ENCODE results near the gene PRDM2.

PRDM2 gene

GRCh38 chr1:13792419-13792818 lies 92.4 kb downstream of the PRDM2 start:
- Histone ChIP-seq H3K27me3 (no peaks in the 10 kb centered on the region), H3K4me3 (no peak overlapping the region), H4K20me1 (peaks cover 100% of the 10 kb centered on the region), H3K9me3 (no peaks in the 10 kb centered on the region), H3K9ac (no peak overlapping the region), H3K4me2 (no peak overlapping the region), H3K27ac (no peak overlapping the region), H3K36me3 (peaks cover 89% of the 10 kb centered on the region), H3K4me1 (peaks cover 18% of the 10 kb centered on the region)
- no peak for TF ChIP-seq Cebpa-rat (IDR thresholded peaks at IDR 0.05)

- peaks cover 100% of the 10 kb centered on the region for H4K20me1 ChIP-seq
- H3K27ac ChIP-seq = no peak overlapping the region
- H3K36me3 ChIP-seq = peaks cover 82% of the 10 kb centered on the region
- H3K9me3 ChIP-seq = no peaks in the 10 kb centered on the region
- no peak overlapping the region for H3K4me2 ChIP-seq
- TF ChIP-seq Cebpa-rat (IDR thresholded peaks at IDR 0.05) = no peak
- peaks cover 15% of the 10 kb centered on the region for H3K4me1 ChIP-seq
- H3K9ac ChIP-seq = no peak overlapping the region
- no peak overlapping the region for H3K4me3 ChIP-seq
- H3K27me3 ChIP-seq = no peaks in the 10 kb centered on the region
Observed at GRCh38 chr1:13793088-13793730, 93.2 kb downstream of the PRDM2 start.

DNA sequence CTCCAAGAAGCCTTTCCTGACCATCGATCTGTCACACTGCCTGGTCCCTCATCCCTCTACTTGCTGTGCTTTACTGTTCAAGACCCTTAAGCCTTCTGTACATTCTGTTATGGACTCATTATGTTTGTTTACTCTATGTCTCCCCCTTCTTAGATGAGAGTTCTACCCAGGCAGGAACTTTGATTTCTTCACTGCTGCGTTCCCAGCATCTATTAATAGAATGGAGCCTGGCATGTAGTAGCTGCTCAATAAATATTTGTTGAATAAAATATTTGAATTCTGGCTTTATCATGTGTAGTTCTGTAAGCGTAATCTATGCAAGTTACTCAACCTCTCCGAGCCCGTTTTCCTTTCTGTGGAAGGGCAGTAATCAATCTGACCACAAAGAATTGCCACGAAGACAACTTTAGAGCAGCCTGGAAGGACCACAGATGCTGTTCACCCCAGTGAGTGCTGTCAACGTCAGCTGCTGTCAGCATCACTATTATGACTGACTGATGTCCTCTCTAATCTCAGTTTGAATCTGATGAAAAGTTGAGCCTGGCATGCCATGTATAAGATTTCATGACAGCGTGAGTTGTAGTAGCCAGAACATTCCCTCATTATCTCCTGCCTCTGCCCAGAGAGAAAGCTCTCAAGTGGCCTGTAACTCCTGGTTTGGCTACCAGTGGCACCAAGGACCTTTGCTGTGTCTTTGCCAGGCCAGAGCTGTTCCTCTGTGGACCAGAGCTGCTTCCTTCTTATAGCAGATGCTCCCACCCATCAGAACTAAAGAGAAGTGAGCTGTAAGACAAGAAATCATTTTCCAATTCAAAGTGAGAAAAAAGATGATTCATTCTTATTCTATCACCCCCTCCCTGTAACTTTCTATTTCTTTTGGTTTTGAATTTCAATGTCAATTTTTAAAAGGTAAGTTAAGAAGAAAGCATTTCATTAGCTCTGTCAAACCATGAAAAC lies 94.5 kb downstream of the PRDM2 start:
- Histone ChIP-seq H3K4me3 (no peak overlapping the region), H3K27ac (no peak overlapping the region), H3K4me1 (peaks cover 15% of the 10 kb centered on the region), H3K27me3 (no peaks in the 10 kb centered on the region), H3K9ac (no peak overlapping the region), H3K9me3 (no peaks in the 10 kb centered on the region), H3K36me3 (peaks cover 81% of the 10 kb centered on the region), H3K4me2 (no peak overlapping the region), H4K20me1 (peaks cover 100% of the 10 kb centered on the region)
- no peak for TF ChIP-seq Cebpa-rat (IDR thresholded peaks at IDR 0.05)

- TF ChIP-seq Cebpa-rat (IDR thresholded peaks at IDR 0.05) = no peak
- Histone ChIP-seq H3K27me3 (no peaks in the 10 kb centered on the region), H3K27ac (no peak overlapping the region), H3K4me1 (peaks cover 32% of the 10 kb centered on the region), H3K36me3 (peaks cover 58% of the 10 kb centered on the region), H3K4me2 (peak overlapping the region; percentile 11; the same call in 1 of the 2 replicates), H4K20me1 (peaks cover 100% of the 10 kb centered on the region), H3K4me3 (no peak overlapping the region), H3K9ac (no peak overlapping the region), H3K9me3 (no peaks in the 10 kb centered on the region)
Observed at GRCh38 chr1:13797397-13797796, 97.4 kb downstream of the PRDM2 start.

GRCh38 chr1:13798120-13798519 lies 98.1 kb downstream of the PRDM2 start:
- Histone ChIP-seq H3K4me3 (no peak overlapping the region), H3K4me2 (no peak overlapping the region), H3K27me3 (no peaks in the 10 kb centered on the region), H3K9me3 (no peaks in the 10 kb centered on the region), H3K9ac (no peak overlapping the region), H3K36me3 (peaks cover 56% of the 10 kb centered on the region), H3K4me1 (peaks cover 35% of the 10 kb centered on the region), H4K20me1 (peaks cover 100% of the 10 kb centered on the region), H3K27ac (no peak overlapping the region)
- TF ChIP-seq Cebpa-rat (IDR thresholded peaks at IDR 0.05) = no peak

GRCh38 chr1:13799502-13800283 lies 99.7 kb downstream of the PRDM2 start:
- no peaks in the 10 kb centered on the region for H3K9me3 ChIP-seq
- peaks cover 100% of the 10 kb centered on the region for H4K20me1 ChIP-seq
- H3K4me3 ChIP-seq = no peak overlapping the region

GRCh38 chr1:13801232-13801631 lies 101.2 kb downstream of the PRDM2 start:
- Histone ChIP-seq H3K36me3 (peaks cover 57% of the 10 kb centered on the region), H3K4me1 (peaks cover 53% of the 10 kb centered on the region), H4K20me1 (peaks cover 85% of the 10 kb centered on the region), H3K4me3 (no peak overlapping the region), H3K9me3 (no peaks in the 10 kb centered on the region), H3K27ac (no peak overlapping the region), H3K9ac (no peak overlapping the region), H3K27me3 (no peaks in the 10 kb centered on the region), H3K4me2 (no peak overlapping the region)
- TF ChIP-seq Cebpa-rat (IDR thresholded peaks at IDR 0.05) = no peak

More at GRCh38 chr1:13799502-13800283, 99.7 kb downstream of the PRDM2 start:
- Histone ChIP-seq H3K4me1 (peaks cover 39% of the 10 kb centered on the region), H3K9ac (no peak overlapping the region), H3K27me3 (no peaks in the 10 kb centered on the region), H3K4me2 (no peak overlapping the region), H3K27ac (no peak overlapping the region), H3K36me3 (peaks cover 56% of the 10 kb centered on the region)
- TF ChIP-seq Cebpa-rat (IDR thresholded peaks at IDR 0.05) = no peak

GRCh38 chr1:13801655-13802486 lies 101.9 kb downstream of the PRDM2 start:
- Histone ChIP-seq H3K9ac (no peak overlapping the region), H3K4me2 (no peak overlapping the region), H3K27me3 (no peaks in the 10 kb centered on the region), H4K20me1 (peaks cover 78% of the 10 kb centered on the region), H3K27ac (no peak overlapping the region), H3K4me1 (peaks cover 53% of the 10 kb centered on the region), H3K36me3 (peaks cover 53% of the 10 kb centered on the region), H3K9me3 (no peaks in the 10 kb centered on the region), H3K4me3 (no peak overlapping the region)
- TF ChIP-seq Cebpa-rat (IDR thresholded peaks at IDR 0.05) = no peak

Measured in BLaER1 (cell line).